HG03442 (cell line): Measurements from ENCODE around the gene HBB.

Experiments used
- ATAC-seq: cut with Tn5 transposase; IDR thresholded peaks from one replicate; pipeline ENCODE4 v1.9.1; 2021; ENCODE audit warnings: mild to moderate bottlenecking, moderate library complexity; ENCODE audit not compliant: unreplicated experiment

Gene HBB

DNA sequence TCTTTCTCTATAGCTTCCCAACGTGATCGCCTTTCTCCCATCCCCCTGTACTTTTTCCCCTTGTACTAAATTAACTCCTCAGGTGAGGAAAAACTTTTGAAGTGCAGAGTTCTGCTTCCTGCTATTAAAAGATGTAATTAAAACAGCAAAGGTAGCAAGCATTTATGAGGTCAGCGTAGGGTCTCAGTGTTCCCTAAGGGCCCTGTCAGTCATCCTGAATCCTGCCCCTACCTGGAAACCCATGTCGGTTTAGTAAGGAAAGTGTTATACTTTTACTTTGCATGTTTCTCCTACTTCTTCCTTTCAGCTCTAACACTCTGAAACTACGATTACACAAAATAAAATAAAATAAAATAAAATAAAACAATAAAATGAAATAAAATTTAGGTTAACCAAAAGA lies 1.3 kb upstream of the HBB start:
- no peak for ATAC-seq

DNA sequence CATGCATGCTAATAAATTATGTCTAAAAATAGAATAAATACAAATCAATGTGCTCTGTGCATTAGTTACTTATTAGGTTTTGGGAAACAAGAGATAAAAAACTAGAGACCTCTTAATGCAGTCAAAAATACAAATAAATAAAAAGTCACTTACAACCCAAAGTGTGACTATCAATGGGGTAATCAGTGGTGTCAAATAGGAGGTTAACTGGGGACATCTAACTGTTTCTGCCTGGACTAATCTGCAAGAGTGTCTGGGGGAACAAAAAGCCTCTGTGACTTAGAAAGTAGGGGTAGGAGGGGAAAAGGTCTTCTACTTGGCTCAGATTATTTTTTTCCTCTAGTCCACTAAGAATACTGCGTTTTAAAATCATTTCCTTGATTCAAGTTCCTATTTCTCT lies 810 bp upstream of the HBB start:
- no peak for ATAC-seq

GRCh38 chr11:5225480-5225871 lies 1.4 kb downstream of the HBB start:
- no peak for ATAC-seq

GRCh38 chr11:5224538-5225479 lies 2.1 kb downstream of the HBB start:
- ATAC-seq = no peak

GRCh38 chr11:5223686-5224085 lies 3.2 kb downstream of the HBB start:
- no peak for ATAC-seq

GRCh38 chr11:5223146-5223545 lies 3.7 kb downstream of the HBB start:
- ATAC-seq = no peak

DNA sequence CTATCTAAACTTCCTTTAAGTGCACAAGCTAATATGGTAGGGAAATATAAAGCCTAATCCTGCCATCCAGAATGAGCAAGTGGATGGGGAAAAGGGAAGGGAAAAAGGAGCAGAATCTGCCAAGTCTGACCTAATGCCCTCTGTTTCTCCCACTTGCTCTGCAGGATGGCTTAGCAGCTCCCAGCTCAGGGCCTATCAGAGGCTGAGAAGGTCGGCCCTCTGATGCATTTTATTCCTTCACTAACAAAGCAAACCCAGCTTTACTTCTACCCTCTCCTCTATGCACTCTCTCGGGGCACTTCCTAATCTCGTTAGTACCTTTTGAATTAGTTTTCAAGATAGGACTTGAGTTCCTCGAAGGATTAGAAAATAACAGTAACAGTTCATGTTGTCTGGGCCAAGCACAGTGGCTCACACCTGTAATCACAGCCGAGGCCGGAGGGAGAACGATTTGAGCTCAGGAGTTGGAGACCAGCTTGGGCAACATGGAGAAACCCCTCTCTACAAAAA lies 16.4 kb downstream of the HBB start:
- no peak for ATAC-seq

- peak; percentile 53 for ATAC-seq
Measured at GRCh38 chr11:5204787-5205186, 22.1 kb downstream of the HBB start.

- no peak for ATAC-seq
Measured at GRCh38 chr11:5203366-5203765, 23.5 kb downstream of the HBB start.

- ATAC-seq = no peak
Measured at GRCh38 chr11:5200582-5200981, 26.3 kb downstream of the HBB start, which contains the start of gene OR51V1. Gene OR51V1, minus strand, starts transcription at chr11:5200682. Its CDS starts 0 bp downstream, at chr11:5200682.

DNA sequence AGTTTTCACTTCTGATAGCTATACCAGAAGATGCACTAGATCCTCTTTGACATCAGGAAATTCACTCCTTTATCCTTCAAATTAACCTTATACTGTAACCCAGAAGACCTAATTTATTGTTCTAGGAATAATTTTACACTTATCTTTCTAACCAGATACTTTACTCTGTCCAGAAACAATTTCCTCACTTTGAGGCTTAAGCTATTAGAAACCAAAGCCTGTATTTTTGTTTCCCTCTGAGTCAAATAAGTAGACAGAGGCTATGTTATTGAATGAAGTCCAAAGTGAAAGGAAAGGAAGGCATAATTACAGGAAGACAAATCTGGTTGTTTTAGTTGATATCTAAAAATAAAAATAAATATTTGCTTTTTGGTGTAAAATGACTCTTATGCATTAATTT lies 28.6 kb downstream of the HBB start:
- ATAC-seq = no peak

DNA sequence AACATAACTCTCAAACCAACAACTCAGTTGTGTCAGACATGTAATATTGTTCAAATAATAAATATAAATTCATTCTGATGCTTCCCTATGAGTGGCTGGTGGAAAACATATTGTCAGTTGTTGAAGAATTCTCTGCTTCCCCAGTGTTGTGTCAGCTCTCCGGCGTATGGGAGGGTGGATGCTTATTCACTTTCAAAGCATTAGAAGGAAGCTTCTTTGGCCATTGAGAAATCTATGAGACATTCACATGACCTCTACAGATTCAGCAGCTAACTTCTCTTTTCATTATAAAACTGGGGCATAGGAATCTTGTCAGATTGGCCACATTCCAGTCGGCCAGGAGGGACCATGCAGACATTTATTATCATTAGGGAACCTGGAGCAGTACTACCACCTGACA lies 29.3 kb downstream of the HBB start:
- ATAC-seq = no peak

- ATAC-seq = no peak
Measured at GRCh38 chr11:5196731-5197130, 30.1 kb downstream of the HBB start.

DNA sequence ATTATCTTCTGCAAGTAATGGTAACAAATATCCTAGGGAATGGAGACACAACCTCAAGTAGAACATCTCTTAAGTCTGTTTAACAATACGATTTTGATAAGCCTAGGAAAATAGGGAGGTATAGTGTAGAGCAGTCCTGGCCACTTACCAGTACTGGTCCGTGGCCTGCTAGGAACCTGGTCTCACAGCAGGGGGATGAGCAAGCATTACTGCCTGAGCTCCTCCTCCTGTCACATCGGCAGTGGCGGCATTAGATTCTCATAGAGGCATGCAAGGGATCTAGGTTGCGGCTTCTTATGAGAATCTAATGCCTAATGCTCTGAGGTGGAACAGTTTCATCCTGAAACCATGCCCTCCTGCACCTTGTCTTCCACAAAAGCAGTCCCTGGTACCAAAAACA lies 30.8 kb downstream of the HBB start:
- ATAC-seq = no peak

- no peak for ATAC-seq
Measured at GRCh38 chr11:5192738-5193137, 34.1 kb downstream of the HBB start.

- no peak for ATAC-seq
Measured at GRCh38 chr11:5188201-5188600, 38.7 kb downstream of the HBB start.

DNA sequence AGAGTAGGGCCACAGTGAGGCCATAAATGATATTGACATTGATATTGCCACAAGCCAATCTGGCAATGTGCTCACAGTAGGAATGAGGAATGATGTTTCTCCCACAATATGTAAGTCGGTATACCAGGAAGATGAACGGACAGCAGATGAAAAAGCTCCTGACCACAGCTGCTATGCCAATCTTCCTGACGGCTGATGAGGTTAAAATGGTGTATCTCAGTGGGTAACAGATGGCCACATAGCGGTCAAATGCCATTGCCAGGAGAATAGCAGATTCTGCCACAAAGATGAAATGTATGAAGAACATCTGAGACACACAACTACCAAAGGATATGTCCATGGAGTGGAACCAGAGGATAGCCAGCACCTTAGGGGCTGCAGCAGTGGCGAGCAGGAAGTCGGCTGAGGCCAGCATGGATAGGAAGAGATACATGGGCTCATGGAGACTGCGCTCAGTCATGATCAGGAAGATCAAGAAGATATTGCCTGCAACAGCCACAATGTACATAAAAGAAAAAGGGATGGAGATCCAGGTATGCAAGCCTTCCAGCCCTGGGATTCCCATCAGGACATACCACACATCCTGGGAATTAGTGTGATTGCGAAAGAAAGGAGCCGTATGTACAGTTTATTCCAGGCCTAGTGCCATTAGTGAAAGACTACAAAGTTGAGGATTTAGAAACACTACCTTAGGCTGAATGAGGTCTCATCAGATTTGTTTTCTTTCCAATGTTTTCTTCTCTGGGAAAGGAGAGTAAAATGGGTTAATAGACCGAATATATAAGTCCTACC lies 48.6 kb downstream of the HBB start:
- ATAC-seq = no peak
